H1 (cell line): ENCODE data around the gene DDX51. TPM values are rescaled to one million over a fixed set of nuclear protein-coding genes. Genes with fewer than 3 reads are reported as not detected.

Source experiments
- CTCF ChIA-PET: fragments of 300-600 bp; sonication (Branson Sonifier 250); formaldehyde crosslinking; loops from one replicate; lab custom pipeline; 2021; ENCODE audit not compliant: partially characterized antibody; lab: Charles Lee
- POLR2A ChIA-PET: fragments of 300-600 bp; sonication (Branson Sonifier 250); formaldehyde crosslinking; loops from one replicate; lab custom pipeline; 2021; ENCODE audit warnings: inconsistent platforms; ENCODE audit not compliant: partially characterized antibody; lab: Charles Lee
- DNase-seq, 2 experiments: peaks; one replicate each; pipeline versions ENCODE4 v3.0.0 to v3.0.0-alpha.2; 2010 to 2022; ENCODE audit warnings: low spot score in 2 of 2, low read depth in 1 of 2, mixed read lengths in 1 of 2
- FAIRE-seq: peaks from 2 replicates; lab custom pipeline; 2011; peaks lifted over from hg19 to GRCh38; lab: Jason Lieb, UNC
- H2AFZ ChIP-seq: 2 replicates; pipeline ENCODE4 v1.8.1; 2012; ENCODE audit warnings: low read length, inconsistent platforms
- H2AK5ac ChIP-seq: 2 replicates; pipeline ENCODE4 v1.6.1; 2013; ENCODE audit warnings: low read depth, low read length
- H2BK120ac ChIP-seq: replicated peaks from 2 replicates; pipeline ENCODE3; 2013; ENCODE audit warnings: low read depth, low read length, inconsistent platforms
- H2BK12ac ChIP-seq: 2 replicates; pipeline ENCODE4 v1.6.1; 2013; ENCODE audit warnings: low read depth, low read length
- H2BK15ac ChIP-seq: 2 replicates; pipeline ENCODE4 v1.6.1; 2013; ENCODE audit warnings: low read length
- H2BK20ac ChIP-seq: 2 replicates; pipeline ENCODE4 v1.6.1; 2013; ENCODE audit warnings: low read length
- H2BK5ac ChIP-seq: 2 replicates; pipeline ENCODE4 v1.6.1; 2013; ENCODE audit warnings: low read depth, low read length
- H3K14ac ChIP-seq: 2 replicates; pipeline ENCODE4 v1.6.1; 2013; ENCODE audit warnings: inconsistent platforms; ENCODE audit not compliant: insufficient read length
- H3K18ac ChIP-seq: 2 replicates; pipeline ENCODE4 v1.6.1; 2013; ENCODE audit warnings: low read length; ENCODE audit errors: extremely low read depth
- H3K23ac ChIP-seq: 2 replicates; pipeline ENCODE4 v1.6.1; 2013; ENCODE audit warnings: inconsistent platforms; ENCODE audit not compliant: insufficient read length
- H3K23me2 ChIP-seq: 2 replicates; pipeline ENCODE4 v1.6.1; 2013; ENCODE audit warnings: low read depth, low read length
- H3K27ac ChIP-seq: 2 replicates; pipeline ENCODE4 v1.6.1; 2011; ENCODE audit warnings: low read depth, low read length, inconsistent platforms
- H3K27me3 ChIP-seq, 4 experiments: replicated peaks in 1 of 4; 1 replicate in 1 of 4; 2 replicates in 3 of 4; pipeline versions ENCODE4 v1.6.1 to v1.8.1; 2011 to 2013; ENCODE audit warnings: low read length in 3 of 4, mild to moderate bottlenecking in 3 of 4, inconsistent platforms in 2 of 4, mixed read lengths in 2 of 4, moderate library complexity in 1 of 4; ENCODE audit not compliant: control insufficient read depth in 3 of 4, insufficient read depth in 3 of 4; ENCODE audit errors: extremely low read depth in 1 of 4
- H3K36me3 ChIP-seq, 4 experiments: 2 replicates each; pipeline versions ENCODE4 v1.6.1 to v1.8.1; 2011 to 2013; ENCODE audit warnings: mild to moderate bottlenecking in 4 of 4, low read length in 3 of 4, moderate library complexity in 2 of 4, control low read depth in 1 of 4, inconsistent platforms in 1 of 4; ENCODE audit not compliant: insufficient read depth in 4 of 4, control insufficient read depth in 2 of 4
- H3K4ac ChIP-seq: replicated peaks from 2 replicates; pipeline ENCODE3; 2013; ENCODE audit warnings: low read length, low read depth, mixed read lengths, inconsistent platforms; ENCODE audit not compliant: insufficient read length
- H3K4me1 ChIP-seq, 4 experiments: replicated peaks in 1 of 4; 1 replicate in 1 of 4; 2 replicates in 3 of 4; pipeline versions ENCODE4 v1.6.1 to v1.8.1; 2011 to 2013; ENCODE audit warnings: low read length in 3 of 4, inconsistent platforms in 2 of 4, mixed read lengths in 1 of 4; ENCODE audit not compliant: insufficient read depth in 4 of 4, control insufficient read depth in 3 of 4
- H3K4me2 ChIP-seq, 2 experiments: 2 replicates each; pipeline versions ENCODE4 v1.6.1 to v1.8.1; 2011 to 2013; ENCODE audit warnings: low read depth in 2 of 2, low read length in 2 of 2, control low read depth in 1 of 2, inconsistent platforms in 1 of 2, mild to moderate bottlenecking in 1 of 2; ENCODE audit not compliant: insufficient read depth in 1 of 2
- H3K4me3 ChIP-seq, 4 experiments: fragments of 200-600, 300-600 bp in 1 of 4; sonication (generic), shearing (Covaris generic), sonication (Bioruptor Twin) in 1 of 4; 2 replicates each; pipeline versions ENCODE4 v1.5.1 to v1.8.1; 2011 to 2016; ENCODE audit warnings: low read length in 4 of 4, low read depth in 3 of 4, control low read depth in 2 of 4, inconsistent platforms in 2 of 4, mild to moderate bottlenecking in 2 of 4, mixed read lengths in 1 of 4, moderate library complexity in 1 of 4; ENCODE audit not compliant: insufficient read depth in 2 of 4; ENCODE audit errors: extremely low read depth in 1 of 4
- H3K56ac ChIP-seq: replicated peaks from 2 replicates; pipeline ENCODE3; 2013; ENCODE audit warnings: low read depth, mild to moderate bottlenecking, mixed read lengths, low read length, inconsistent platforms; ENCODE audit not compliant: insufficient read length
- H3K79me1 ChIP-seq: 2 replicates; pipeline ENCODE4 v1.6.1; 2013; ENCODE audit warnings: low read depth, low read length, control low read depth
- H3K79me2 ChIP-seq, 2 experiments: 2 replicates each; pipeline versions ENCODE4 v1.6.1 to v1.8.1; 2012 to 2013; ENCODE audit warnings: low read length in 2 of 2, mild to moderate bottlenecking in 2 of 2, inconsistent platforms in 1 of 2; ENCODE audit not compliant: insufficient read depth in 2 of 2, control insufficient read depth in 1 of 2
- H3K9ac ChIP-seq, 4 experiments: replicated peaks in 1 of 4; 1 replicate in 1 of 4; 2 replicates in 3 of 4; pipeline versions ENCODE4 v1.6.1 to v1.8.1; 2011 to 2013; ENCODE audit warnings: low read depth in 3 of 4, low read length in 3 of 4, control low read depth in 2 of 4, mild to moderate bottlenecking in 2 of 4, moderate library complexity in 2 of 4, inconsistent platforms in 1 of 4; ENCODE audit errors: extremely low read depth in 1 of 4
- H3K9me3 ChIP-seq, 2 experiments: 2 replicates each; pipeline versions ENCODE4 v1.6.1 to v1.8.1; 2012 to 2013; ENCODE audit warnings: mild to moderate bottlenecking in 2 of 2, moderate library complexity in 2 of 2, control low read depth in 1 of 2, inconsistent platforms in 1 of 2, low read depth in 1 of 2, low read length in 1 of 2, mixed read lengths in 1 of 2; ENCODE audit not compliant: insufficient read depth in 2 of 2
- H4K20me1 ChIP-seq, 2 experiments: replicated peaks in 1 of 2; 2 replicates each; pipeline versions ENCODE3 to v1.8.1; 2011 to 2013; ENCODE audit warnings: inconsistent platforms in 2 of 2, low read length in 2 of 2, mild to moderate bottlenecking in 1 of 2; ENCODE audit not compliant: insufficient read depth in 2 of 2, control insufficient read depth in 1 of 2
- H4K5ac ChIP-seq: 2 replicates; pipeline ENCODE4 v1.6.1; 2013; ENCODE audit warnings: low read length, low read depth, mixed read lengths, inconsistent platforms; ENCODE audit not compliant: insufficient read length
- H4K8ac ChIP-seq: 2 replicates; pipeline ENCODE4 v1.8.0; 2013; ENCODE audit warnings: mild to moderate bottlenecking, moderate library complexity, low read length, inconsistent platforms; ENCODE audit not compliant: insufficient read depth; ENCODE audit errors: extremely low read depth
- H4K91ac ChIP-seq: replicated peaks from 2 replicates; pipeline ENCODE3; 2013; ENCODE audit warnings: low read length, mixed read lengths, inconsistent platforms; ENCODE audit not compliant: insufficient read length
- JUN ChIP-seq: IDR thresholded peaks from 2 replicates; pipeline ENCODE4 v1.6.1; 2011; ENCODE audit warnings: low read depth, mild to moderate bottlenecking, improper control_type of control experiment, low read length
- RFX5 ChIP-seq: IDR thresholded peaks from 2 replicates; pipeline ENCODE4 v1.6.1; 2011; ENCODE audit warnings: low read depth, low read length, improper control_type of control experiment, borderline replicate concordance
- WGBS, 2 experiments: shearing (Covaris generic) in 1 of 2; methylation state at CpG; one replicate each; pipeline versions ENCODE4 v1.1.6 to v1.1.7; 2013 to 2015; ENCODE audit warnings: low lambda C conversion rate in 2 of 2, mixed read lengths in 2 of 2, inconsistent platforms in 1 of 2, low coverage in 1 of 2, missing lambda C conversion rate in 1 of 2; ENCODE audit not compliant: insufficient replicate concordance in 2 of 2, insufficient coverage in 1 of 2, insufficient read length in 1 of 2; ENCODE audit errors: extremely low coverage in 1 of 2, missing lambda C conversion rate in 1 of 2; 5-methylcytosine and 5-hydroxymethylcytosine counted together
- polyA plus RNA-seq, 7 experiments: library from polyadenylated mRNA; depleted of rRNA in 3 of 7; stranded (reverse) in 5 of 7; unstranded in 2 of 7; fragments of >200 nt in 5 of 7; fragments of 200-250 nt in 2 of 7; gene quantifications; 1 replicate in 5 of 7; 2 replicates in 1 of 7; 4 replicates in 1 of 7; pipeline versions ENCODE4 v1.2.1 to v1.2.3, GENCODE V29; 2011 to 2013; ENCODE audit warnings: missing spikeins in 2 of 7, mixed read lengths in 2 of 7
- total RNA-seq: library from RNA; stranded (reverse); fragmentation: NEBNext Ultra II Directional; extraction: Animal tissue kit (Norgen Biotek cat#: 25700); gene quantifications from 2 replicates; pipeline ENCODE4 v1.2.1, GENCODE V29; 2021

The DDX51 gene
- total and polyA plus RNA-seq, 2 of the 8 experiments (the other 6 are each of a cell fraction or from before 2014, with no cell fraction given): 11.2 to 24.4 TPM

DNA sequence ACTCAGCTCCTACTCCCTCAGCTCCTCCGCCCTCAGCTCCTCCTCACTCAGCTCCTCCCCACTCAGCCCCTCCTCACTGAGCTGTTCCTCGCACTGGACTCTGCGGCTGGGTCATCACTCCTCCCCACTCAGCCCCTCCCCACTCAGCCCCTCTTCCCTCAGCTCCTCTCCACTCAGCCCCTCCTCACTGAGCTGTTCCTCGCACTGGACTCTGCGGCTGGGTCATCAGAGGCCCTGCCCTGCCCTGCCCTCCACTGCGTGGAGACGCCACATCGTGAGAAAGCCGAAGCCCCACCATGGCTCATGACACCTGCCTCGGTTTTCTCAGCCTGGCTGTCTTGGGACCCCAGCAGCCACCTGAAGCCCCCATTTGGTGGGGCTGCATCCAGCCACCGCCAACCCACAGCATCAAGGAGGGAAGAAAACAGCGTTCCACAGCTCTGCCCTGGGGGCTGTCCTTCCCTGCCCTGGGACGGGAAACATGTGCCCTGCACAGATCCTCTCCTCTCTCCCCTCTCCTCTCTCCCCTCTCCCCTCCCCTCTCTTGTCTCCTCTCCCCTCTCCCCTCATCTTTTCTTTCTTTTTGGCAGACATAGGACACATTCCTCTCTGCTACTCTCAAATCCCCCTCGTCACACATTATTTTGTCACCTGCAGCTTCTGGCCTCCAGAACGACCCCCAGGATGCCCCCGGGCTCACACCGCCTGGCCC, 17.8 kb upstream of the DDX51 start:
- no peak overlapping the region for H3K4me3 ChIP-seq
- H2AFZ ChIP-seq: no peak overlapping the region
- no peak overlapping the region for H2BK12ac ChIP-seq
- peaks cover 0 to 9% of the 10 kb centered on the region in 2 experiments; a peak in 3 of 4 replicates for H3K9me3 ChIP-seq
- no peak overlapping the region for H2BK120ac ChIP-seq
- H3K4me2 ChIP-seq: no peak overlapping the region
- H3K14ac ChIP-seq: no peak overlapping the region
- peaks cover 2% of the 10 kb centered on the region; the same call in 1 of the 2 replicates for H3K79me1 ChIP-seq
- H3K27ac ChIP-seq: no peak overlapping the region
- H3K79me2 ChIP-seq: peaks cover 0 to 3% of the 10 kb centered on the region in 2 experiments; a peak in 1 of 4 replicates
- peaks cover 27% of the 10 kb centered on the region for H3K23me2 ChIP-seq
- H2AK5ac ChIP-seq: no peak overlapping the region
- H4K5ac ChIP-seq: no peak overlapping the region
- H2BK5ac ChIP-seq: no peak overlapping the region
- H3K36me3 ChIP-seq: peaks cover 6 to 14% (median 9%) of the 10 kb centered on the region in 4 experiments; a peak in 4 of 8 replicates
- no peak overlapping the region for H3K18ac ChIP-seq
- no peak for DNase-seq
- peaks cover 0 to 21% of the 10 kb centered on the region in 2 experiments for H4K20me1 ChIP-seq
- H3K23ac ChIP-seq: no peak overlapping the region
- H3K4ac ChIP-seq: no peak overlapping the region
- ChIA-PET POLR2A (interaction anchor here (0.6 to 2.1 kb wide), 4 partner anchors 13 to 54 kb away, joined by 3 to 10 read pairs (median 3); no protein-coding TSS in a partner anchor), CTCF (interaction anchor here (0.7 to 2.8 kb wide), 16 partner anchors 10 to 320 kb away, joined by 3 to 9 read pairs (median 4); partner anchors contain the start of gene DDX51)
- no peak overlapping the region for H2BK20ac ChIP-seq
- no peaks in the 10 kb centered on the region; a peak in 1 of 7 replicates for H3K4me1 ChIP-seq
- 85% methylated on average over 12 of the region's 17 CpGs; no CpG with 5 or more reads in 1 of the 2 experiments for WGBS, 2 experiments
- peaks cover 0 to 4% (median 2%) of the 10 kb centered on the region in 4 experiments; a peak in 4 of 7 replicates for H3K27me3 ChIP-seq
- no peak overlapping the region for H3K9ac ChIP-seq
- no peak for FAIRE-seq
- H4K91ac ChIP-seq: no peak overlapping the region
- H2BK15ac ChIP-seq: no peak overlapping the region
- H4K8ac ChIP-seq: no peak overlapping the region
- no peak overlapping the region for H3K56ac ChIP-seq
- no peak for TF ChIP-seq JUN
- no peak for TF ChIP-seq RFX5
